GM18951 (cell line): ENCODE results near the gene CHKB.
"Not testable (repeated sequence)": the region's sequence is repeated elsewhere in the genome, so short reads cannot be mapped to it uniquely, and the experiment has no call there.

Experiments used
- POLR2A ChIP-seq: IDR thresholded peaks from 4 replicates; pipeline ENCODE4 v1.6.1; 2011; ENCODE audit warnings: mild to moderate bottlenecking; ENCODE audit not compliant: insufficient read length, insufficient read depth; ENCODE audit errors: extremely low read depth
- in situ Hi-C: fragments of 300-500 bp; cut with MboI; formaldehyde crosslinking; loops from one replicate; pipeline ENCODE4 v1.12.0; 2022; ENCODE audit warnings: low sequenced_read_pairs, mixed read lengths, inconsistent platforms; ENCODE audit not compliant: unreplicated experiment

CHKB gene

GRCh38 chr22:50621948-50622722 lies 39.5 kb upstream of the CHKB start:
- in situ Hi-C loops: no loop called here
- peak; percentile 24 for TF ChIP-seq POLR2A

GRCh38 chr22:50621356-50621880 lies 38.8 kb upstream of the CHKB start:
- in situ Hi-C loops: no loop called here
- TF ChIP-seq POLR2A: peak; percentile 43

DNA sequence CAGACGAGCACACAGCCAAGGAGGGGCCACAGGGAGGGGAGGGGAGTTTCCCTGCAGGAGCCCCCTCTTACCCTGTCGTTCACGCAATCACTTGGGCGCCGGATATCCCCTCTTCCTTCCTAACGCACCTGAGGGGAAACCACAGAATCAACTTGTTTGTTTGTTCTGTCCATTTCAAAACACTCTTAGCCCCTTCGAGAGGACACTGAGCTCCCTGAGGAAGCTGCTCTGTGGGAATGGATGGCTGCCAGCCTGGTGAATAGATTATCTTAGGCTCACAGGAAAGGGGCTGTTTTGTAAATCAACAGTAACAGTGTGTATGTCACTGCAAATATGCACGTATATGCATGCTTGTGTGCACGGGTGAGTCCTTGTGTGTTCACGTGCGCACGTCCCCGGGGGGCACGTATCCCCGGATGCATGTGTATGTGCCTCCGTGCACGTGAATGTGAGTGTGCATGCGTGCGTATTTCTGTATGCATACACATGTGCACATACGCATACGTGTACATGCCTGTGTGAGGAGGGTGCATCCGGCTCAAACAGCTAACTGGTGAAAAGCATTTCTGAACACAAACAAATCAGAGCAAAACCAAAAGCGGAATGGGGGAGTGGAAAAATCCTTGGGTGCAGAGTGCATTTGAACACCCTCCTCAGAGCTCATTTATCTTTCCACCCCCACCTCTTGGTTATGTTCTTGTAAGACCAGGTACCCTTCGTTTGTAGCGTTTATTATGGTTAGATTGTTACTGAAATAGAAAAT lies 38.1 kb upstream of the CHKB start:
- in situ Hi-C loops: no loop called here
- TF ChIP-seq POLR2A: no peak

DNA sequence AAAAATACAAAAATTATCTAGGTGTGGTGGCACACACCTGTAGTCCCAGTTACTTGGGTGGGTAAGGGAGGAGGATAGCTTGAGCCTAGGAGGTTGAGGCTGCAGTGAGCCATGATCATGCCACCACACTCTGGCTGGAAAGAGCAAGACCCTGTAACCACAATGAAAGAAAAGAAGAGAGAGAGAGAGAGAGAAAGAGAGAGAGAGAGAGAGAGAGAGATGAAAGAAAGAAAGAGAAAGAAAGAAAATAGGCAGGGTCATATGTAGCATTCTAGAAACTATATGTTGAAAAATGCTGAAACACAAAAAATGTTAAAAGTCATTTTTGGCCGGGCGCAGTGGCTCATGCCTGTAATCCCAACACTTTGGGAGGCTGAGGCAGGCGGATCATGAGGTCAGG lies 31.6 kb upstream of the CHKB start:
- in situ Hi-C loops: not testable (repeated sequence)

GRCh38 chr22:50613291-50613981 lies 30.8 kb upstream of the CHKB start:
- in situ Hi-C loops: no loop called here
- TF ChIP-seq POLR2A: no peak

- TF ChIP-seq POLR2A: no peak
- in situ Hi-C loops: no loop called here
Observed at GRCh38 chr22:50612528-50613221, 30.0 kb upstream of the CHKB start.

DNA sequence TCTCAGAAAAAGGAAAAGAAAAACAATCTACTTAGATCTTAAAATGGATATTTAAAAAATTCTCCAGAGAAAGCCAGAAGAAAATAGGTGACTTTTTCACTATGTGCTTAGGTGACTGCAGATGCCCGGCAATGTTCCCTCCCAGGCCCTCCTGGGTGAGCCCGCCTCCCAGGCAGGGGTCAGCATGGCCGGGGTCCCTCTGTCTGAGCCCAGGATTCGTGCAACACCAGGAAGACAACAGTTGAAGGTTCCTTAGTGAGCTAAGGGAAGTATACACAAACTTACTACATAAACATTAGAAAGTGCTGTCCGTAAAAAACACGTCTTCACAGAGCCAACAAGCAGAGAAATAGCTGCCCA lies 29.5 kb upstream of the CHKB start:
- no peak for TF ChIP-seq POLR2A
- in situ Hi-C loops: no loop called here

- TF ChIP-seq POLR2A: no peak
- in situ Hi-C loops: no loop called here
Observed at GRCh38 chr22:50611341-50612060, 28.9 kb upstream of the CHKB start.

DNA sequence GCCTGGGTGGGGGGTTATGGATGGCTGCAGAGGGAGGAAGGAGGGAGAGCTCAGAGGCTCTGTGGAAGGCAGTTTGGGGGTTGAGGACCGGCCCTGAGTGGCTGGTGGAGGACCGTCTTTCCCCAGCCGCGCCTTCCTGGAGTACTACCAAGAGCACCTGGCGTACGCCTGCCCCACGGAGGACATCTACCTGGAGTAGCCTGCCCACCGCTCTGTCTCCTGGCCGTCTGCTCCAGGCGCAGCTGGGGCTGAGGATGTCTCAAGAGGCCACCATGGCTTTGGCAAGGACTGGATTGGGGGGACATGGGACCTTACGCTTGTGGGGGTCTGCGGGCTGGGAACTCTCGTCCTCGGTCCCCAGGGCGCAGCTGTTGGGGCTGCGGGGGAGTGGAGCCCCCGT lies 27.9 kb upstream of the CHKB start:
- in situ Hi-C loops: no loop called here
- no peak for TF ChIP-seq POLR2A

- TF ChIP-seq POLR2A: no peak
- in situ Hi-C loops: no loop called here
Observed at GRCh38 chr22:50610041-50610451, 27.4 kb upstream of the CHKB start.

GRCh38 chr22:50609599-50609998 lies 26.9 kb upstream of the CHKB start:
- in situ Hi-C loops: no loop called here
- no peak for TF ChIP-seq POLR2A

- TF ChIP-seq POLR2A: no peak
- in situ Hi-C loops: no loop called here
Observed at GRCh38 chr22:50608996-50609395, 26.3 kb upstream of the CHKB start.

DNA sequence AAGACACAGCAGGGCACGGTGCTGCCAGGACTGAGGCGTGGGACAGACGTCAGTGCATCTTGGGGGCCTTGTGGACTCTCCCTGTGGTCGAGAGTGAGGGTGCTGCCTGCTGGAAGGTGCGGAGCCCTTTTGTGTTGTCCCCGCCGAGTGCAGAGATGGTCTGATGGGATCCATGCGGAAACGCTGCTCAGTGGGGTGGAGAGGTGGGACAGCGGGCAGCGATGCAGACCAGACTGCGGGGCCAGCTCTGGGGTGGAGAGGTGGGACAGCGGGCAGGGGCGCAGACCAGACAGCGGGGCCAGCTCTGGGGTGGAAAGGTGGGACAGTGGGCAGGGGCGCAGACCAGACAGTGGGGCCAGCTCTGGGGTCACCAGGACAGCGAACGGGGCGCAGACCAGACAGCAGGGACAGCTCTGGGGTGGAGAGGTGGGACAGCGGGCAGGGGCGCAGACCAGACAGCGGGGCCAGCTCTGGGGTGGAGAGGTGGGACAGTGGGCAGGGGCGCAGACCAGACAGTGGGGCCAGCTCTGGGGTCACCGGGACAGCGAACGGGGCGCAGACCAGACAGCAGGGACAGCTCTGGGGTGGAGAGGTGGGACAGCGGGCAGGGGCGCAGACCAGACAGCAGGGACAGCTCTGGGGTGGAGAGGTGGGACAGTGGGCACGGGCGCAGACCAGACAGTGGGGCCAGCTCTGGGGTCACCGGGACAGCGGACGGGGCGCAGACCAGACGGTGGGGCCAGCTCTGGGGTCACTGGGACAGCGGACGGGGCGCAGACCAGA lies 25.6 kb upstream of the CHKB start:
- in situ Hi-C loops: not testable (repeated sequence)
